Neural progenitor cell (in vitro differentiated cells): ENCODE measurements around the gene ADAMTSL2. TPM values are rescaled to one million over a fixed set of nuclear protein-coding genes. Genes with fewer than 3 reads are reported as not detected.

ENCODE experiments used
- DNase-seq: peaks from one replicate; pipeline ENCODE4 v3.0.0-alpha.2; 2016; ENCODE audit warnings: low spot score
- H2AFZ ChIP-seq: fragments of 200-600 bp; sonication (generic); replicated peaks from 2 replicates; pipeline ENCODE4 v1.6.1; 2016; ENCODE audit warnings: antibody characterized with exemption
- H3F3A ChIP-seq: fragments of 200-600 bp; sonication (generic); 2 replicates; pipeline ENCODE4 v1.6.1; 2016; ENCODE audit warnings: antibody characterized with exemption, low read depth
- H3K27ac ChIP-seq: fragments of 200-600 bp; sonication (generic); 2 replicates; pipeline ENCODE4 v1.5.1; 2016; ENCODE audit warnings: mild to moderate bottlenecking
- H3K27me3 ChIP-seq: fragments of 200-600 bp; sonication (generic); 2 replicates; pipeline ENCODE4 v1.6.1; 2016; ENCODE audit warnings: mild to moderate bottlenecking, moderate library complexity
- H3K36me3 ChIP-seq: fragments of 200-600 bp; sonication (generic); 2 replicates; pipeline ENCODE4 v1.5.1; 2016
- H3K4me1 ChIP-seq: fragments of 200-600 bp; sonication (generic); 2 replicates; pipeline ENCODE4 v1.6.1; 2016; ENCODE audit warnings: mixed run types
- H3K4me2 ChIP-seq: fragments of 200-600 bp; sonication (generic); 2 replicates; pipeline ENCODE4 v1.6.1; 2016
- H3K4me3 ChIP-seq: fragments of 200-600 bp; sonication (generic); 2 replicates; pipeline ENCODE4 v1.5.1; 2016
- H3K79me2 ChIP-seq: fragments of 200-600 bp; sonication (generic); 2 replicates; pipeline ENCODE4 v1.6.1; 2016; ENCODE audit warnings: low read depth
- H3K9ac ChIP-seq: fragments of 200-600 bp; sonication (generic); 2 replicates; pipeline ENCODE4 v1.6.1; 2016
- H3K9me3 ChIP-seq: fragments of 200-600 bp; sonication (generic); 2 replicates; pipeline ENCODE4 v1.5.1; 2016; ENCODE audit warnings: low read depth
- H4K20me1 ChIP-seq: fragments of 200-600 bp; sonication (generic); 2 replicates; pipeline ENCODE4 v1.6.1; 2016; ENCODE audit warnings: low read depth
- H3K27ac Mint-ChIP-seq: 3 replicates; pipeline ENCODE4 v1.8.0; 2021; ENCODE audit warnings: mixed read lengths
- H3K27me3 Mint-ChIP-seq: 2 replicates; pipeline ENCODE4 v1.8.0; 2022; ENCODE audit warnings: low read depth, mild to moderate bottlenecking, inconsistent platforms, moderate library complexity, mixed read lengths; ENCODE audit not compliant: insufficient read depth
- H3K36me3 Mint-ChIP-seq: 3 replicates; pipeline ENCODE4 v1.8.0; 2021; ENCODE audit warnings: mixed read lengths
- H3K4me1 Mint-ChIP-seq: 3 replicates; pipeline ENCODE4 v1.8.0; 2021; ENCODE audit warnings: mixed read lengths
- H3K4me3 Mint-ChIP-seq: 3 replicates; pipeline ENCODE4 v1.8.0; 2021; ENCODE audit warnings: mild to moderate bottlenecking, moderate library complexity, mixed read lengths
- H3K9me3 Mint-ChIP-seq: 3 replicates; pipeline ENCODE4 v1.8.0; 2020; ENCODE audit warnings: mixed read lengths
- EZH2 ChIP-seq: fragments of 200-600 bp; sonication (generic); IDR thresholded peaks from 2 replicates; pipeline ENCODE4 v1.6.1; 2017; ENCODE audit warnings: antibody characterized with exemption, mild to moderate bottlenecking, moderate library complexity
- EZH2phosphoT487 ChIP-seq: fragments of 200-600 bp; sonication (generic); IDR thresholded peaks from 2 replicates; pipeline ENCODE4 v1.6.1; 2017; ENCODE audit warnings: antibody characterized with exemption
- total RNA-seq: library from RNA; depleted of rRNA; stranded (reverse); fragments of >200 nt; gene quantifications from 2 replicates; pipeline ENCODE4 v1.2.3, GENCODE V29; 2015; ENCODE audit warnings: low replicate concordance
- TF ChIP-seq, protein P1 (sequence below): fragments of 200-600 bp; sonication (generic); IDR thresholded peaks from 2 replicates; pipeline ENCODE4 v1.5.1; 2017; ENCODE audit warnings: antibody characterized with exemption, mild to moderate bottlenecking

Gene ADAMTSL2
- total RNA-seq, 1 donor from 2014 or later, result 0.30 TPM

- peaks cover 6% of the 10 kb centered on the region for H3F3A ChIP-seq
- no peaks in the 10 kb centered on the region for H3K27me3 ChIP-seq
- Mint-ChIP-seq H3K36me3 (no peaks in the 10 kb centered on the region), H3K4me1 (peaks cover 42% of the 10 kb centered on the region), H3K4me3 (peak overlapping the region; percentile 77), H3K27me3 (peaks cover 4% of the 10 kb centered on the region), H3K9me3 (no peaks in the 10 kb centered on the region), H3K27ac (peak overlapping the region; percentile 82)
- H4K20me1 ChIP-seq, result no peaks in the 10 kb centered on the region
- H3K9ac ChIP-seq, result no peak overlapping the region
- H3K27ac ChIP-seq, result no peak overlapping the region
- no peaks in the 10 kb centered on the region for H3K9me3 ChIP-seq
- H3K4me3 ChIP-seq, result no peak overlapping the region
- H3K79me2 ChIP-seq, result no peaks in the 10 kb centered on the region
- no peak overlapping the region for H2AFZ ChIP-seq
- DNase-seq, result no peak
- H3K36me3 ChIP-seq, result no peaks in the 10 kb centered on the region
- TF ChIP-seq, protein P1, sequence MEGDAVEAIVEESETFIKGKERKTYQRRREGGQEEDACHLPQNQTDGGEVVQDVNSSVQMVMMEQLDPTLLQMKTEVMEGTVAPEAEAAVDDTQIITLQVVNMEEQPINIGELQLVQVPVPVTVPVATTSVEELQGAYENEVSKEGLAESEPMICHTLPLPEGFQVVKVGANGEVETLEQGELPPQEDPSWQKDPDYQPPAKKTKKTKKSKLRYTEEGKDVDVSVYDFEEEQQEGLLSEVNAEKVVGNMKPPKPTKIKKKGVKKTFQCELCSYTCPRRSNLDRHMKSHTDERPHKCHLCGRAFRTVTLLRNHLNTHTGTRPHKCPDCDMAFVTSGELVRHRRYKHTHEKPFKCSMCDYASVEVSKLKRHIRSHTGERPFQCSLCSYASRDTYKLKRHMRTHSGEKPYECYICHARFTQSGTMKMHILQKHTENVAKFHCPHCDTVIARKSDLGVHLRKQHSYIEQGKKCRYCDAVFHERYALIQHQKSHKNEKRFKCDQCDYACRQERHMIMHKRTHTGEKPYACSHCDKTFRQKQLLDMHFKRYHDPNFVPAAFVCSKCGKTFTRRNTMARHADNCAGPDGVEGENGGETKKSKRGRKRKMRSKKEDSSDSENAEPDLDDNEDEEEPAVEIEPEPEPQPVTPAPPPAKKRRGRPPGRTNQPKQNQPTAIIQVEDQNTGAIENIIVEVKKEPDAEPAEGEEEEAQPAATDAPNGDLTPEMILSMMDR, result no peak
- TF ChIP-seq EZH2, result no peak
- H3K4me2 ChIP-seq, result peak overlapping the region; percentile 45
- peaks cover 29% of the 10 kb centered on the region for H3K4me1 ChIP-seq
These were observed 7.7 kb upstream of the ADAMTSL2 start for GRCh38 chr9:133526721-133527321.

- Histone ChIP-seq H3K27ac (no peak overlapping the region), H3K27me3 (no peaks in the 10 kb centered on the region), H3F3A (peaks cover 6% of the 10 kb centered on the region), H3K79me2 (no peaks in the 10 kb centered on the region), H2AFZ (no peak overlapping the region), H3K36me3 (no peaks in the 10 kb centered on the region), H3K4me1 (peaks cover 29% of the 10 kb centered on the region), H3K9ac (no peak overlapping the region), H3K4me3 (no peak overlapping the region), H3K9me3 (no peaks in the 10 kb centered on the region), H4K20me1 (no peaks in the 10 kb centered on the region), H3K4me2 (peak overlapping the region; percentile 45)
- Mint-ChIP-seq H3K9me3 (no peaks in the 10 kb centered on the region), H3K4me3 (peak overlapping the region; percentile 77), H3K27me3 (peaks cover 4% of the 10 kb centered on the region), H3K4me1 (peaks cover 45% of the 10 kb centered on the region), H3K27ac (peak overlapping the region; percentile 82), H3K36me3 (no peaks in the 10 kb centered on the region)
- peak; percentile 51 for DNase-seq
- TF ChIP-seq, protein P1, result no peak
- no peak for TF ChIP-seq EZH2phosphoT487
- TF ChIP-seq EZH2, result no peak
These were observed 7.0 kb upstream of the ADAMTSL2 start for GRCh38 chr9:133527444-133527920.

DNA sequence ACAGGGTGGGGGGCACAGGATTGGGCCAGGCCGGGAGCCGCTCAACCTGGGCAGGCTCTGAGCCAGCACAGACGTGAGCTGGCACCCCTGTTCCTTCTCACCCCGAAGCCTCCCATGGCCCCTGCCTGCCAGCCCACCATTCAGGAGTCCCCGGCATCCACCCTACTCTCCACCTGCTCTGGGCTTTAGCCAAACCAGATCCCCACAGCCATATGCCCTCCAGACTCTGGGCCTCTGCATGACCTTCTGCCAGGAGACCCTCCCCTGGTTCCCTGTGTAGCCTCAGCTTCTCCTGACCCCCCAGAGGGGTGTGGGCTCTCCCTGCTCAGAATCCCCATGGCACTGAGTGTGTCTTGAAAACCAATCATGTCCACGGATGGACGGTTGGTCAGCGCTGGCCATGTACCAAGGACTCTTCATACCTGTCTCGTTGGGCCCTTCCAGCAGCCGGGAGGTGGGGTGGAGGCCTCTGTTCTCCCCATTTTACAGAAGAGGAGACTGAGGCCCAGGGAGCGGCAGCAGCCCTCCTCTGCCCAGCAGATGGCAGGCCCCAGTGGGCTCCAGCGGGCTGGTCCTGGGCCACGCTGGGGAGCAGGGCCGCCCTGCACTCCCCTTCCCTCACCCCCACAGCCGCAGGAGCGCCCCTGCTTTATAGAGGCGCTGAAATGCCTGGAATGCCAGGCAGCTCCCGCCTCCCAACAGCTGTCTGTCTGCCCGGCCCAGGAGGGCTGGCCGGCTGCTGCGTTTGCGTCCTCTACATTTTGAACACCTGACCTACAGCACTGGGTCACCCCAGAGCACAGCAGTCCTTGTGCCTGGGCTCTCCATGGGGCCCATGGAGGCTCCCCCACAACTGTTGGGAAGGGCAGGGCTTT, 6.3 kb upstream of the ADAMTSL2 start:
- DNase-seq, result peak; percentile 53
- peaks cover 29% of the 10 kb centered on the region for H3K4me1 ChIP-seq
- H3K36me3 Mint-ChIP-seq, result no peaks in the 10 kb centered on the region
- H3K4me3 Mint-ChIP-seq, result peak overlapping the region; percentile 55
- peak overlapping the region; percentile 45 for H3K4me2 ChIP-seq
- H3K4me3 ChIP-seq, result no peak overlapping the region
- H3K79me2 ChIP-seq, result no peaks in the 10 kb centered on the region
- H4K20me1 ChIP-seq, result no peaks in the 10 kb centered on the region
- no peaks in the 10 kb centered on the region for H3K9me3 Mint-ChIP-seq
- TF ChIP-seq, protein P1, result no peak
- TF ChIP-seq EZH2phosphoT487, result no peak
- TF ChIP-seq EZH2, result no peak
- H3K27me3 Mint-ChIP-seq, result peaks cover 6% of the 10 kb centered on the region
- no peaks in the 10 kb centered on the region for H3K9me3 ChIP-seq
- peaks cover 6% of the 10 kb centered on the region for H3F3A ChIP-seq
- H3K27me3 ChIP-seq, result peaks cover 2% of the 10 kb centered on the region
- no peak overlapping the region for H3K9ac ChIP-seq
- peaks cover 51% of the 10 kb centered on the region for H3K4me1 Mint-ChIP-seq
- no peak overlapping the region for H3K27ac Mint-ChIP-seq
- no peaks in the 10 kb centered on the region for H3K36me3 ChIP-seq
- H2AFZ ChIP-seq, result no peak overlapping the region
- no peak overlapping the region for H3K27ac ChIP-seq
